ENCODE data around the gene OR10AD1.

- no peak for TF ChIP-seq RAD21 (conservative IDR thresholded peaks at IDR 0.05)
- no peak for TF ChIP-seq EZH2 (IDR thresholded peaks at IDR 0.05; ENCODE audit: borderline replicate concordance, insufficient read depth, low read length, poor library complexity, severe bottlenecking)
- TF ChIP-seq CTCF (IDR thresholded peaks at IDR 0.05; ENCODE audit: poor library complexity, severe bottlenecking) = no peak
- no peak for TF ChIP-seq EP300 (conservative IDR thresholded peaks at IDR 0.05; ENCODE audit: poor library complexity, severe bottlenecking)
- TF ChIP-seq REST (IDR thresholded peaks at IDR 0.05; ENCODE audit: borderline replicate concordance) = no peak
- no peak for TF ChIP-seq TAF1 (IDR thresholded peaks at IDR 0.05; ENCODE audit: low read depth)
- no peak for TF ChIP-seq SMC3 (conservative IDR thresholded peaks at IDR 0.05; ENCODE audit: poor library complexity)
Measured at GRCh38 chr12:48221645-48222044, 18.6 kb upstream of the OR10AD1 start.
